Ishikawa (cell line): ENCODE measurements around the gene ST6GALNAC3.

ENCODE experiments used
- CEBPB ChIP-seq: IDR thresholded peaks from 2 replicates; pipeline ENCODE4 v1.6.1; 2012
- CREB1 ChIP-seq: IDR thresholded peaks from 2 replicates; pipeline ENCODE4 v1.6.1; 2012; ENCODE audit warnings: low read depth
- EGR1 ChIP-seq: IDR thresholded peaks from 2 replicates; pipeline ENCODE4 v1.6.1; 2012
- EP300 ChIP-seq: IDR thresholded peaks from 2 replicates; pipeline ENCODE4 v1.6.1; 2012; ENCODE audit warnings: borderline replicate concordance
- FOXM1 ChIP-seq: IDR thresholded peaks from 2 replicates; pipeline ENCODE4 v1.6.1; 2012; ENCODE audit warnings: low read depth, borderline replicate concordance
- NFIC ChIP-seq: IDR thresholded peaks from 2 replicates; pipeline ENCODE4 v1.6.1; 2012
- RAD21 ChIP-seq: IDR thresholded peaks from 2 replicates; pipeline ENCODE4 v1.6.1; 2012; ENCODE audit warnings: low read depth
- TAF1 ChIP-seq: IDR thresholded peaks from 2 replicates; pipeline ENCODE4 v1.6.1; 2012; ENCODE audit warnings: low read depth, mild to moderate bottlenecking
- TCF12 ChIP-seq: IDR thresholded peaks from 2 replicates; pipeline ENCODE4 v1.6.1; 2012; ENCODE audit warnings: low read depth
- TEAD4 ChIP-seq: IDR thresholded peaks from 2 replicates; pipeline ENCODE4 v1.6.1; 2012
- YY1 ChIP-seq: IDR thresholded peaks from 2 replicates; pipeline ENCODE4 v1.6.1; 2012; ENCODE audit warnings: low read depth
- ZBTB7A ChIP-seq: IDR thresholded peaks from 2 replicates; pipeline ENCODE4 v1.6.1; 2012; ENCODE audit warnings: low read depth
- TF ChIP-seq, protein P1 (sequence below): IDR thresholded peaks from 2 replicates; pipeline ENCODE4 v1.6.1; 2012
- TF ChIP-seq, protein P2 (sequence below): IDR thresholded peaks from 2 replicates; pipeline ENCODE4 v1.6.1; 2012; ENCODE audit warnings: low read depth, mild to moderate bottlenecking
- TF ChIP-seq, protein P3 (sequence below): IDR thresholded peaks from 2 replicates; pipeline ENCODE4 v1.6.1; 2012

Gene ST6GALNAC3

DNA sequence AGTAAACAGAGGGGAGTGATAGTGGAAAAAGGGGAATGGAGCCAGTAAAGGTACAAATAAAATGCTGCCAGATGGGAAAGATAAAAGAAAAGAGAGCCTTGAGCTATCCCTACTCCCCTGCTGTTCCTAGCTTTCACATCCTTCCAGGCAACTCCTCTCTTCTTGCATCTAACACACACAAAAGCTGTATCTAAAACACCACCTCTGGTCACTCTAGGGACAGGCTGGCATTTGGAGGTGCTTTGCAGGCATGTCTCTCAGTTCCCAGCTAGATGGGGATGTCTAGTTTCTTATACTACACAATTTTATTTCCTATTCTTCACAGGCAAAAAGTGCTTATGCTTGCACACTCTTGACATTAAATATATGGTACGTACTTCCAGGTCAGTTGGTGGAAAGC is 607.6 kb downstream of the ST6GALNAC3 start:
- TF ChIP-seq TEAD4, result no peak
- TF ChIP-seq, protein P1, sequence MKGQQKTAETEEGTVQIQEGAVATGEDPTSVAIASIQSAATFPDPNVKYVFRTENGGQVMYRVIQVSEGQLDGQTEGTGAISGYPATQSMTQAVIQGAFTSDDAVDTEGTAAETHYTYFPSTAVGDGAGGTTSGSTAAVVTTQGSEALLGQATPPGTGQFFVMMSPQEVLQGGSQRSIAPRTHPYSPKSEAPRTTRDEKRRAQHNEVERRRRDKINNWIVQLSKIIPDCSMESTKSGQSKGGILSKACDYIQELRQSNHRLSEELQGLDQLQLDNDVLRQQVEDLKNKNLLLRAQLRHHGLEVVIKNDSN, result no peak
- TF ChIP-seq TCF12, result no peak
- TF ChIP-seq, protein P2, sequence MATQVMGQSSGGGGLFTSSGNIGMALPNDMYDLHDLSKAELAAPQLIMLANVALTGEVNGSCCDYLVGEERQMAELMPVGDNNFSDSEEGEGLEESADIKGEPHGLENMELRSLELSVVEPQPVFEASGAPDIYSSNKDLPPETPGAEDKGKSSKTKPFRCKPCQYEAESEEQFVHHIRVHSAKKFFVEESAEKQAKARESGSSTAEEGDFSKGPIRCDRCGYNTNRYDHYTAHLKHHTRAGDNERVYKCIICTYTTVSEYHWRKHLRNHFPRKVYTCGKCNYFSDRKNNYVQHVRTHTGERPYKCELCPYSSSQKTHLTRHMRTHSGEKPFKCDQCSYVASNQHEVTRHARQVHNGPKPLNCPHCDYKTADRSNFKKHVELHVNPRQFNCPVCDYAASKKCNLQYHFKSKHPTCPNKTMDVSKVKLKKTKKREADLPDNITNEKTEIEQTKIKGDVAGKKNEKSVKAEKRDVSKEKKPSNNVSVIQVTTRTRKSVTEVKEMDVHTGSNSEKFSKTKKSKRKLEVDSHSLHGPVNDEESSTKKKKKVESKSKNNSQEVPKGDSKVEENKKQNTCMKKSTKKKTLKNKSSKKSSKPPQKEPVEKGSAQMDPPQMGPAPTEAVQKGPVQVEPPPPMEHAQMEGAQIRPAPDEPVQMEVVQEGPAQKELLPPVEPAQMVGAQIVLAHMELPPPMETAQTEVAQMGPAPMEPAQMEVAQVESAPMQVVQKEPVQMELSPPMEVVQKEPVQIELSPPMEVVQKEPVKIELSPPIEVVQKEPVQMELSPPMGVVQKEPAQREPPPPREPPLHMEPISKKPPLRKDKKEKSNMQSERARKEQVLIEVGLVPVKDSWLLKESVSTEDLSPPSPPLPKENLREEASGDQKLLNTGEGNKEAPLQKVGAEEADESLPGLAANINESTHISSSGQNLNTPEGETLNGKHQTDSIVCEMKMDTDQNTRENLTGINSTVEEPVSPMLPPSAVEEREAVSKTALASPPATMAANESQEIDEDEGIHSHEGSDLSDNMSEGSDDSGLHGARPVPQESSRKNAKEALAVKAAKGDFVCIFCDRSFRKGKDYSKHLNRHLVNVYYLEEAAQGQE, result no peak
- no peak for TF ChIP-seq CEBPB
- TF ChIP-seq NFIC, result no peak
- TF ChIP-seq ZBTB7A, result no peak
- TF ChIP-seq YY1, result no peak
- TF ChIP-seq FOXM1, result no peak
- no peak for TF ChIP-seq CREB1
- TF ChIP-seq, protein P3, sequence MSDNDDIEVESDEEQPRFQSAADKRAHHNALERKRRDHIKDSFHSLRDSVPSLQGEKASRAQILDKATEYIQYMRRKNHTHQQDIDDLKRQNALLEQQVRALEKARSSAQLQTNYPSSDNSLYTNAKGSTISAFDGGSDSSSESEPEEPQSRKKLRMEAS, result no peak
- no peak for TF ChIP-seq EGR1
- no peak for TF ChIP-seq EP300
- TF ChIP-seq TAF1, result no peak
- TF ChIP-seq RAD21, result no peak
